WERI-Rb-1 (cell line): ENCODE data around the gene EPN1.

ENCODE experiments used
- DNase-seq: peaks from one replicate; pipeline ENCODE4 v3.0.0-alpha.2; 2020
- H3K27ac ChIP-seq: fragments of 250-450 bp; sonication (Bioruptor Pico); 2 replicates; pipeline ENCODE4 v1.5.1; 2020; ENCODE audit warnings: mild to moderate bottlenecking, moderate library complexity
- H3K27me3 ChIP-seq: fragments of 250-450 bp; sonication (Bioruptor Pico); 2 replicates; pipeline ENCODE4 v1.5.1; 2021; ENCODE audit warnings: mild to moderate bottlenecking, low read depth, moderate library complexity; ENCODE audit not compliant: insufficient read depth, severe bottlenecking
- H3K36me3 ChIP-seq: fragments of 250-450 bp; sonication (Bioruptor Pico); 2 replicates; pipeline ENCODE4 v1.5.1; 2020; ENCODE audit warnings: mild to moderate bottlenecking, moderate library complexity
- H3K4me3 ChIP-seq: 2 replicates; pipeline ENCODE4 v1.5.1; 2011; ENCODE audit warnings: low read depth, mild to moderate bottlenecking, control low read depth, low read length
- H3K9me3 ChIP-seq: fragments of 250-450 bp; sonication (Bioruptor Pico); 2 replicates; pipeline ENCODE4 v1.5.1; 2021; ENCODE audit warnings: mild to moderate bottlenecking, moderate library complexity; ENCODE audit not compliant: severe bottlenecking
- TF ChIP-seq, protein P1 (sequence below): IDR thresholded peaks from 2 replicates; pipeline ENCODE4 v1.5.1; 2011; ENCODE audit warnings: low read depth, mild to moderate bottlenecking, control low read depth, inconsistent platforms, low read length

Gene EPN1

DNA sequence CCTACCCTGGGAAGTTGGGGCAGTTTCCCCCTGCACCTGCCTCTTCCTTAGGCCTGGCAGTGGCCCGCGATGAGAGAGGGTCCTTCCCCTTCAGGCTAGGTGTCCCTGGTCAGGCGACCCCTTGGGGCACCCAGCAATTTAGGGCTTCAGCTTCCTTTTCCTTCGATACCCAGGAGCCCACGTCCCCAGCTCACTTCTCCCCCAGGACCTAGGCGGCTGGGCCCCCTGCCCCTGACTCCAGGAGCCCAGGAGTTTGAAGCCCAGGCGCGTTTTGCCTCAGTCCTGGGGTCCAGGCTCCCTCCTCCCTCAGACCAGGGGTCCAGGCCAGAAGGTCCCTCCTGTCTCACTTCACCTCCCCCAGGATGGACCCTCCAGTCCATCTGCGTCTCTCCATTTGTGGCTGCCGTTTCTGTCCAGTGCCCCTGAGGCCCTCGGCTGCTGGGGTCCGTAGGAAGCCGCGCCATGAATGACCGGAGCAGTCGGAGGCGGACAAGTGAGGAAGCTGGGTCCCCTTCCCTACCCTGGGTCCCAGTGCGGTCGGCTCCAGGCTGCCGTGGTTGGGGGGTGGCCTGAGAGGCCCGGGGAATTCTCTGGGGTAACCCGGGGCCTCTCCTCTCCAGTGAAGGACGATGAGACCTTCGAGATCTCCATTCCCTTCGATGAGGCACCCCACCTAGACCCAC lies 26.3 kb upstream of the EPN1 start:
- peaks cover 30% of the 10 kb centered on the region for H3K36me3 ChIP-seq
- H3K27ac ChIP-seq = peak overlapping the region; percentile 94

DNA sequence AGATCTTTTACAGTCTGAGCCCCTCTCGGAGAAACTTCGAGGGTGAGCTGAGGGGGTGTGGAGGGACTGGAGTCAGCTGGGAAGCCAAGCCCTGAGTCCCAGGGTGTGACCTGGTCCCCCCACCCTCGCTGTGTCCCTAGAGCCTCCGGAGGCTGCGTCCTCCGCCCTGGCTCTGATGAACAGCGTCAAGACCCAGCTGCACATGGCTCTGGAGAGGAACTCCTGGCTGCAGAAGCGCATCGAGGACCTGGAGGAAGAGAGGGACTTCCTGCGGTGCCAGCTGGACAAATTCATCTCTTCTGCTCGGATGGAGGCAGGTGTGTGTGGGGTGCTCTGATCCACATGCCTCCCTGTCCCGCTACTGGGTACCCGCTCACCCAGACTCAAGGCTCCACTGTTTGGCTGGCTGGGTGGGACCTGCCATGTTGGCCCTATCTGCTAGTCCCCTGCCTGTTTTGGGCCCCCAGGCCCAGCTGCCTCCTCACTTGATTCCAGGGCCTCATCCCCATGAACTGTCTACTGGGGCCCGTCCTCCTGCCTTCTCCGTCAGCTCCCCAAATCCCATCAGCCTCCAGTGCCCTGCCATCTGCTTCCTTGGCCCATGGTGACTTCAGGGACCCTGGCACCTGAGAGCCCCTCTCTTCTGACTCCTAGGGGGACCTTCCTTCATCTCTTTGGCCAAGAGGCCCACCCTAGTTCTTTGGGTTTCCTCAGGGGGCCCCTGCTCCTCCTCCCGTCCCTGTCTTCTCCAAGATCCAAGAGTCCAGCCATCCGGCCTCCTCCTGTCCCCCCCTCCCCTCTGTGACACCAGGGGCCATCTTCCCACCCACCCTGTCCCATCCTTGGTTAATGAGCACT lies 25.5 kb upstream of the EPN1 start:
- Histone ChIP-seq H3K27me3 (no peaks in the 10 kb centered on the region), H3K27ac (no peak overlapping the region; the same call in 1 of the 2 replicates), H3K9me3 (no peaks in the 10 kb centered on the region), H3K4me3 (no peak overlapping the region), H3K36me3 (peaks cover 29% of the 10 kb centered on the region)
- DNase-seq = no peak
- TF ChIP-seq, protein P1, sequence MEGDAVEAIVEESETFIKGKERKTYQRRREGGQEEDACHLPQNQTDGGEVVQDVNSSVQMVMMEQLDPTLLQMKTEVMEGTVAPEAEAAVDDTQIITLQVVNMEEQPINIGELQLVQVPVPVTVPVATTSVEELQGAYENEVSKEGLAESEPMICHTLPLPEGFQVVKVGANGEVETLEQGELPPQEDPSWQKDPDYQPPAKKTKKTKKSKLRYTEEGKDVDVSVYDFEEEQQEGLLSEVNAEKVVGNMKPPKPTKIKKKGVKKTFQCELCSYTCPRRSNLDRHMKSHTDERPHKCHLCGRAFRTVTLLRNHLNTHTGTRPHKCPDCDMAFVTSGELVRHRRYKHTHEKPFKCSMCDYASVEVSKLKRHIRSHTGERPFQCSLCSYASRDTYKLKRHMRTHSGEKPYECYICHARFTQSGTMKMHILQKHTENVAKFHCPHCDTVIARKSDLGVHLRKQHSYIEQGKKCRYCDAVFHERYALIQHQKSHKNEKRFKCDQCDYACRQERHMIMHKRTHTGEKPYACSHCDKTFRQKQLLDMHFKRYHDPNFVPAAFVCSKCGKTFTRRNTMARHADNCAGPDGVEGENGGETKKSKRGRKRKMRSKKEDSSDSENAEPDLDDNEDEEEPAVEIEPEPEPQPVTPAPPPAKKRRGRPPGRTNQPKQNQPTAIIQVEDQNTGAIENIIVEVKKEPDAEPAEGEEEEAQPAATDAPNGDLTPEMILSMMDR = no peak

More for the DNA sequence above, 26.3 kb upstream of the EPN1 start:
- H3K9me3 ChIP-seq = no peaks in the 10 kb centered on the region
- H3K27me3 ChIP-seq = no peaks in the 10 kb centered on the region
- H3K4me3 ChIP-seq = peak overlapping the region; percentile 84
- TF ChIP-seq, protein P1 = no peak
- DNase-seq = no peak

DNA sequence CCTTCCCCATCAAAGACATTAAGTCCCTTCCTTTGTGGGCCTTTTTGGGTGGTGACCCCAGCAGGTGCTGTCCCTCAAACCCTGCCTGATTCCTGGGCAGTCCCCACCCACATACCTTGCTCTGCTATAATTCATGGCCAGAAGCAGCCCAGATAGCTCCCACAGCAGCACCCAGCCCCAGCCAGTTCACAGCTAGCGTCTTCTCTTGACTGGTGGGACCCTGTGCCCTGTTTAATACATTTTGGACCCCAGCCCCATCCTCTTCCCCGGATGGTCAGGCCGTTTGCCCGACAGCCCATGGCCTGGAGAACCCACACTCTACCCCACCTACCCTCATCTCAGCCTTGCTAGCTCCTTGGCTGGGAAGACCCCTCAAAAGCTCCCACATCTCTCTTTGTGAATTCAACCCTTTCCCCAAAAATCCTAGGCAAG lies 24.9 kb upstream of the EPN1 start:
- Histone ChIP-seq H3K27ac (no peak overlapping the region), H3K4me3 (no peak overlapping the region), H3K27me3 (no peaks in the 10 kb centered on the region), H3K9me3 (no peaks in the 10 kb centered on the region), H3K36me3 (peaks cover 25% of the 10 kb centered on the region)
- TF ChIP-seq, protein P1 = no peak
- no peak for DNase-seq

DNA sequence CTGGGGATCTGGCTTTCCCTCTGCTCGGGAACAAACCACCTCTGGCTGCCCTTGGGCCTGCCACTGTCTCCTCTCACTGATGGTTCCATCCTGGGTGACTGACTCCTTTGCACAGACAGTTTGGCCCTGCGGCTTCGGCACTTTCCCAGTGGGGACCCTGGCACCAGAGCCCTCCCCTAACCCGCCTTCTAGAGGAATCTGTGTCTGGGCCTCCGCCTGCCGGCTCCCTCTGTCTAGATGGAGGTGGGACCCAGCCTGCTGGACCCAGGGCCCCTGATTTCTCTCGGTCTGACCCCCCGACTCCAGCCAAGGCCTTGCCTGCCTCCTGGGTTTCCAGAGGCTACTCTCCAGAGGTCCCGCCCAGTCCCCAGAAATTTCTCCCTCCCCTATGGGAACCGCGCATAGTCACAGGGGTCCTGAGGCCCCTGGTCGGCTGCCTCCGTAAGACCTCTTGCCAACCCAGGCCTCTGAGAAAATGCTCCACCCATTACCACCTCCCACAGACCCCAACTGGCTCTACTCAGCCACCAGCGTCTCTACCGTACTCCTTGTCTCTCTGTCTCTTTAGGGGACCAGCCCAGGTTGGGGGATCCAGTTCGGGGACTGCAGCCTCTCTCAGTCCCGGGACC lies 24.3 kb upstream of the EPN1 start:
- TF ChIP-seq, protein P1 = no peak
- Histone ChIP-seq H3K27ac (no peak overlapping the region), H3K9me3 (no peaks in the 10 kb centered on the region), H3K27me3 (no peaks in the 10 kb centered on the region), H3K4me3 (no peak overlapping the region), H3K36me3 (peaks cover 24% of the 10 kb centered on the region)
- no peak for DNase-seq

DNA sequence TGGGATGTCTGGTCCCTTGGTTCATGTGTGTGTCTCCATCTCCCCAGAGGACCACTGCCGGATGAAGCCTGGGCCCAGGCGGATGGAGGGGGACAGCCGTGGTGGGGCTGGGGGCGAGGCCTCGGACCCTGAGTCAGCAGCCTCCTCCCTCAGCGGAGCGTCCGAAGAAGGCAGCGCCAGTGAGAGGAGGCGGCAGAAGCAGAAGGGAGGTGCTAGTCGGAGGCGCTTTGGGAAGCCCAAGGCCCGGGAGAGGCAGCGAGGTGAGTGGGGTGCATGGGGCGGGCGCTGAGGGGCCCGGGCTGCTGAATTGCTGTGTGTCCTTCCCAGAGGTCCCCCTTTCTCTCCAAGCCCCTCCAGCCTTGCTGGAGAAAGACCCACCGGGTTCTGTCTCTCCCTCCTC lies 23.8 kb upstream of the EPN1 start:
- H3K27ac ChIP-seq = no peak overlapping the region
- TF ChIP-seq, protein P1 = no peak
- H3K4me3 ChIP-seq = no peak overlapping the region
- H3K36me3 ChIP-seq = peaks cover 29% of the 10 kb centered on the region
- H3K9me3 ChIP-seq = no peaks in the 10 kb centered on the region
- no peaks in the 10 kb centered on the region for H3K27me3 ChIP-seq
- no peak for DNase-seq
